Activated T-cell treated with anti-CD3 and anti-CD28 coated beads for 4 hours (primary cell): ENCODE measurements around the gene KCNIP1.

Experiments
- DNase-seq: peaks from one replicate; pipeline ENCODE4 v3.0.0-alpha.2; 2020

Gene KCNIP1

GRCh38 chr5:170509348-170509660, 5.5 kb downstream of the KCNIP1 start:
- no peak for DNase-seq

DNA sequence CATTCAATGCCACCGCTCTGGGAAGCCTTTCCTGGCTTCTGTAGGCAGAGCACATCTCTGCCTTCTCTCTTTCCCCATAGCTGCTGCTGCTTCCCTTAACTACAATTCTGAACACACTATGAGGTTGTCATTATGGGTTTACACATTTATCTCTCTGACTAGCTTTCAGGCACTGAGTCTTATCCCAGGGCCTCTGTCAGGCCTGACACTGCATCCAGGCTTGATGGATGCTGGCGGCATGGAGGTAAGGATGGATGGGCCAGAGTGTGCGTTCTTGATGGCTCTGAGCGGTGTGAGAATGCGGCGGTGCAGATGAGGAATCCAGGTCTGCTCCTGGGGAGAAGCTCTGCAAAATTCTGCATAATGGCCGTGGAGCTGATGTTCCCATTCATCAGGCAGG, 6.3 kb downstream of the KCNIP1 start:
- DNase-seq: no peak

DNA sequence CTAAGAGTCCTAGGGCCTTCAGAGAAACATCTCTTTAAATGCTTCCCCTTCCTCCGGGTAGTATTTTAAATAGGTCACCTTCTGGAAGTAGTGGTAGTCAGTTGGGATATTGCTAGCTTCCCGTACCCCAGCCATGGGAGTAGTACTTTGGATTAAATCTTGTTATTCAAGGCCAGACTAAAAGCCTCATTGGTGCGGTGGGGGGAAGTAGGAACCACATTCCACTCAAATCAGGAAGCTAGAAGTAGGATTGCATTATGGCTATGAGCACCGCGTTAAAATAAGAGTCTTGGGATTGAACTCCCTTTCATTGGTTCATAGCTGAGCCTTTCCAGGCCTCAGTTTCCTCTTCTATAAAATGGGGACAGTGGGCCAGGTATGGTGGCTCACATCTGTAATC, 6.7 kb downstream of the KCNIP1 start:
- no peak for DNase-seq

- no peak for DNase-seq
Observed at GRCh38 chr5:170511551-170512258, 7.9 kb downstream of the KCNIP1 start.

DNA sequence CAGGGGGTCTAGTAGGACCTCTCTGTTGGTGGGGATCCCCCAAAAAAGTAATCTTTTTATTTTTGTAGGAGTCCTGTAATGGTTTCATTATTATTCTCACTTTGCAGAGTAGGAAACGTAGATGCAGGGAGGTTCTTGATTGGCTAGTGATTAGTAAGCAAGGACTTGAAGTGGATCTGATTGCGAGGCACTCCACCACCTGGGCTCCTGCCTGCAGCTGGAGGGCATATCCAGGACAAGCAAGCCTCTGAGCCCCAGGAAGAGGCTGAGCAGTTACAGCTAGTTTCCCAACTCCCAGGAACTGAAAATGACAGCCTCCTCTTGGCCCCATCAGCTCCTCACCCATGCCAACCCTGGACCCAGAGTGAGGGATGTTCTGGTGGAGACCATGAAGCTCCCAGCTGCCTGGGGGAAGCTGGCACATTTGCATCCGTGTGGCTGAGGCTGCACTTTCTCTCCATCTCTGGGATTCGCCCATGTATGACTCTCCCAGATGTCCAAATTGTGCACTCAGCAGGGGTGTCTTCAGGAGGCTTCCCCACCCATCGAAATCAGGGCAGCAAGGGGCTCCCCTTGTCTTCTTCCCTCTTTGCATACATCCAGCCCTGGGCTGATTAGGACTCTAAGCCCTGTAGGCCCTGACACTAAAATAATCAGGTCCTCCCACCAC, 10.2 kb downstream of the KCNIP1 start:
- no peak for DNase-seq

DNA sequence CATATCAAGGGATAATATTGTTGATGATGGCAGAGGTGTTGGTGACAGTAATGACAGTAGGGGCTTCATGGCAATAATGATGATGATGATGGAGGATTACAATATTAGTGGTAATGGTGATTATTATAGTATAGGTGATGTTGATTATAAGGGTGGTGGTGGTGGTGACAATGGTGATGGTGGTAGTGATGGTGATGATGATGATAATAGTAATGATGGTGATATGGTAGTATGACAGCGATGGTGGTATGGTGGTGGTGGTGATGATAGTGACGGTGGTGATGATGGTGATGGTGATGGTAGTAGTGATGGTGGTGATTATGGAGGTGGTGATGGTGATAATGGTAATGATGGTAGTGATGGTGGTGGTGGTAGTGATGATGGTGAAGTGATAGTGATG, 13.6 kb downstream of the KCNIP1 start:
- DNase-seq: no peak

DNA sequence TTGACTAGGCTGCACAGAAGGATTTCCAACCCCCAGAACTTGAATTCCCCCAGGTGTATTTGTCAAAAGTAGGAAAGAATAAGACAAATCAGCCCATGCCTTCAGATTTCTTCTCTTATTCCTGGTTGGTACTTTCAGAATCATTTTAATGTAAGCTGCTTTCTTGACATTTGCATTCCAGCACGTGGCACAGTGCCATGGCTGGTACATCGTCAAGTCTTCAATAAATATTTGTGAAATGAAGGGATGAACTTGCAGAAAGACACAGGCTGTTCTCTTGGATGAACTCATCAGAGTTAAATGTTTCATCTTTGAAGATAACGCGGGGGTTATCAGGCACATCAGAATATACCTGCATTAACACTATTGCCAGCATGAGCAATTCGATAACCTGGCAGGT, 14.5 kb downstream of the KCNIP1 start:
- DNase-seq: no peak

GRCh38 chr5:170519549-170519948, 15.7 kb downstream of the KCNIP1 start:
- DNase-seq: no peak

DNA sequence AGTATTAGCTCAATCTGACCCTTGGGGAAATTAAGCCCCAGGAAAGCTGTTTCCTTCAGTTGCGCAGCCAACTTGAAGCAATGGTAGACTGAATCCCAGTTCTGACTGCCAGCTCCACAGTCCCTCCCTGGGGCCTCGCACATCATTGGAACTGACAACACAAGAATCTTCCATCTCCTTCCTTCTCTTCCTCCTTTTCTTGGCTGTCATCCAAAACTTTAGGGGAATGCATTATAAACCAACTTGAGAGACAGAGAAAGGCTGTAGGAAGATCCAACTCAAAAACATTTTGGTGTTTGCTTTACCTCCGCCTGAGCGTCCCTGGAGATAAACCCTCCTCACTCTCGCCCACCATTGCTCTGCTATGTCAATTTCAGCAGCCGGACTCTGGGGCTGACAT, 16.6 kb downstream of the KCNIP1 start:
- DNase-seq: no peak

GRCh38 chr5:170522211-170523141, 18.7 kb downstream of the KCNIP1 start:
- DNase-seq: no peak

DNA sequence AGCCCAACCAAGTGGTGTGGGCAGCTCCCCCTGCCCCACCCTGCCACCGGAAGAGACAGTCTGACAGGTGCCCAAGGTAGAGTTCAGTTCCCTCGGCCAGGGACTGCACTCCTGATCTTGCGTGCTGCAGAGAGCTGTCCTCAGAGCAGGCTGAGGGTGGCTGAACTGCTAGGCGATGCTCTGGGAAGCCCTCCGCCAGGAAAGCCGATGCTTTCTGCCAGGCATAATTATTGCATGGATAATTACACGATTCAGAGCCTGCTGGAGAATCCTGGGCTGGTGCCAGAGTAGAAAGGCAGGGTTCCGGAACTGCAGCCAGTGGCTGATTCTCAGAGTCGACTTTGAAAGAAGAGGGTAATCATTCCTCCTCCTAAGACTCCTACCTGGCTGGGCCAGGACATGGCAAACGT, 19.3 kb downstream of the KCNIP1 start:
- no peak for DNase-seq

DNA sequence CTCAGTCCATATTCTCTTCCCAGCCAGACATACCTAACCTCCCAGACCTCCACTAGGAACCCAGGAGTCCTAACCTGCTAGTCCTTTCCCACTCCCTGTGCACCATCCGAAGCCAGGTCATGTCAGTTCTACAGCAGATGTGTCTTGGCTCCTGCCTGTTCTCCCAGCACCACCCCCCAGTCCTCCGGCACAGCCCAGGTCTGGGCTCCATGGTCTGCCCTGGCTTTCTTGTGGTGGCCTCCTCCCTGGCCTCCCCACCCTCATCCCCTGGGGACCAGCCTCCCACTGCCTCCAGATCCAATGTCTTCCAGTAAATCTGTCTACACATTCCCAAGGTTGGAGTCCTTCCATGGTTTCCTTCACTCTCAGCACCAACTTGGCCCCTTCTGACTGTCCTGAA, 20.0 kb downstream of the KCNIP1 start:
- DNase-seq: no peak

DNA sequence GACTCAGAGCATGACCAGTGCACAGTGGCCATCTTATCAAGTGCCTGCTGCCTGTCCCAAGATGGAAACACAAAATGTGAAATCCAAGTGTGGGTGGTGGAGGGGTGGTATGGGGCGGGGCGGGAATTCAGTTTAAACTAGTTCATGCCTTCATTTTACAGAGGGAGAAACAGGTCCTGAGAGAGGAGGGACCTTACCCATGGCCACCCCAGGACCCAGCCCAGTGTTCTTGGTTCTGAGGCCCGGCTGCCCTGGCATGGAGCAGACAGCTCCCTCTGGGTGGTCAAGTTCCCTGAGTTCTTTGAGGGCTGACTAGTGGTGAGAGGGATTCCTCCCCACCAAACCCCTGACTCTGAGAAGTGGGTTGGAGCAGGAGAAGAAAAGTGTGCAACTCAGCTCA, 20.8 kb downstream of the KCNIP1 start:
- no peak for DNase-seq

GRCh38 chr5:170525470-170526211, 21.8 kb downstream of the KCNIP1 start:
- no peak for DNase-seq

- no peak for DNase-seq
Observed at GRCh38 chr5:170527991-170528390, 24.2 kb downstream of the KCNIP1 start.

- no peak for DNase-seq
Observed at GRCh38 chr5:170528976-170529375, 25.2 kb downstream of the KCNIP1 start.

DNA sequence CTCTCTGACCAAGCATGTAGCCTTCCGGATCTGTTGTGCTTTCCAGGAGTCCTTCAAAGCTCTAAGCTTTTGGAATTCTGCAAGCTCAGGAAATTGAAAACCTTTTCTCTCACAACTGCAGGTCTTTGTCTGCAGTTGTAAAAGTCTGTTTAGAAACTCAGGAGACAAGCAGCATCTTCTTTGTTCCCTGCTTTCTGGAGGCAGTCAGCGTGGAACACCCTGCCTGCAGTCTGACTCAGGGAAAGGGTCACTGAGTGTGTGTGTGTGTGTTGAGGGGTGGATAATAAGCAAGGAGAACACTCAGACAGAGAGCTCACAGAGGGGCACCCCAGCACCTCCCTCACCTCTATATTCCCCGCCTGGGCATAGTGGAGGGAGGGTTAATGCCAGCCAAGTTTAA, 29.1 kb downstream of the KCNIP1 start:
- no peak for DNase-seq

DNA sequence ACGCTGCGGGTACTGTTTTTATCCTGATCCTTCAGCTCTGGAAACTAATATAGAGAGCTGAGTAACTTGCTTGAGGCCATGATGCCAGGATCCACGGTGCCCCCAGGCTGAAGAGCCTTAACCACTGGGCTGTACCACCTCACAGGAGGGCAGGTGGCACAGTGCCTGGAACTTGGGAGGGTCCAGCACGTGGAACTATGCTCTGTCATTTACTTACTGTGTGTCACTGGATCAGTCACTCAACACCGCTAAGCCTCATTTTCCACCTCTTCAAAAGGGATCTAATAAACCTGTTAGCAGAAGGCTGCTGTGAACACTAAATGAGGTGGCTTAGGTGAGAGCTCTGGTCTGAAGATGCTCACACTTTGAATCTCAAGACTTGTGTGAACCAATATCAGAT, 29.6 kb downstream of the KCNIP1 start:
- no peak for DNase-seq

DNA sequence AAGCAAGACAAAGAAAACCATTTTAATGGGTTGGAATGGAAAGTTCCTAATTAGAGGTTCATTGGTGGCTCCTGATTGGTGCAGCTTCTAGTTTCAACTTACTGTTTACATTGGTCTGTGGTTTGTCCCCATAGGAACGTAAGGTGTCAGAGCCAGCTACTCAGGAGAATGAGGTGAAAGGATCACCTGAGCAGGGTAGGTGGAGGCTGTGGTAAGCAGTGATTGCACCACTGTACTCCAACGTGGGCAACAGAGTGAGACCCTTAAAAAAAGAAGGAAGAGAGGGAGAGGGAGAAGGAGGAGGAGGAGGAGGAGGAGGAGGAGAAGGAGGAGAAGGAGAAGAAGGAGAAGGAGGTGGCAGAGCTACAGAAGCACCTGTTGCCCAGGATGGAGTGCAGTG, 30.4 kb downstream of the KCNIP1 start:
- DNase-seq: no peak

DNA sequence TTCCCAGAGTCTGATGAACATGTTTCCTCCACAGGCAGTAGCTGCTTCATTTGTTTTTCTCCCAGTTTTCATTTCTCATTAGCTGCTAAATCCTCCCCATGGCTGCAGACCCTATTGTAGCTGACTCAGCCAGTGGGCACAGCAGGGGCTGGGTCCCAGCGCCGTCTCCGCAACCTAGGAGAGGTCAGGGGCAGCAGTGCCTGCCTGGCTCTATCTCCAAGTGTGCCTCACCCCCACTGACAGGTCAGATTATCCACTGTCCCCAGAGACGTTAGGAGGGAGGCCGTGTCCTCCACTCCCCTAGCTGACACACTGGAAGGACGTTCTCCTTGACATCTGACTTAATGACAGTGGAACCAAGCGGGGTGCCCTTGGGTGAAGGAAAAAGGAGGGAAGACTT, 31.1 kb downstream of the KCNIP1 start:
- DNase-seq: no peak

DNA sequence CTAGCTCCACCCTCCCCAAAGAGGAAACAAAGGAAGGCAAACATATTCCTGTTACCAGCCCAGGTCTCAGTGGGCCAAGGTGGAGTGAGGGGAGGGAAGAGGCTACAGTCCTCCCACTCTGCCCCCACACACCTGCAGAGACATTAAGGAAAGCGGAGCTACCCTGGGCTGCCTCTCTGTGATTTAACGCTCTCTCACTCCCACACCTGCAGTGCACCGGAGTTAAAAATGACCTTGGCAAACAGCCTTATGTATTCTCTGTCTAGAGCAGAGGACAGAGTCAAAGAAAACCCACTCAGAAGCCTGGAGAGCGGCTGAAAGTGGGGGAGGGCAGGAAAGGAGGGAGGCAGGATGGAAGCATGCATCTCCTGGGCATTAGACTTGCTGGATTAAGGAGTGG, 32.7 kb downstream of the KCNIP1 start:
- no peak for DNase-seq

DNA sequence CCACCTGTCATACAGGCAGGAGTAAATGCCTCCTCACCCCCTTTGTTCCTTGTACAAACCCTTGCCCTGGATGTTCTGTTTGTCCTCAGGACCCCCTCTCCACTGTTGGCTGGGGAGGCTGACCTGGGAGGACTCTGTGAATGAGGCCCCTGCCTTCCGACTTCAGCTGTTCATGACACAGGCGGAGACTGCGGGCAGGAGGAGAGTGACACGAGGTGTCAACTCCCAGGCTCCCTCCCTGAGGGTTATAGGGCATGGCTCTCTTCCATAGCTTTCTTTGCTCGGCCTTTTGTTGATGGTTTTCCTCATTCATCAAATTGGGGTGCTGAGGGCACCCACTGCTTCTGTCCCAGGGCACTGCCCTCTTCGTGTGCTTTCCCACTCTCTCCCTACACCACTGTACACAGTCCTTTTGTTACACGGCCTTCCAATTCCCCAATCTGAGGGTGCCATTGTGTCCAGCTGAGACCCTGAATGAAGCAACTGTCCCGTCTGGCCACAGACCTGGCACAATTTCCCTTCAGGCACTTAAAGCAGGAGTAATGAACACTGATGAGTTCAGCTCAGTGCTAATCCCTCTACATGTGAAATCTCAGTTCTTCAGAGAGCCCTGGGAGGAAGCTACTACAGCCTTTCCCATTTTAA, 33.8 kb downstream of the KCNIP1 start:
- no peak for DNase-seq

- no peak for DNase-seq
Observed at GRCh38 chr5:170538096-170538465, 34.3 kb downstream of the KCNIP1 start.
